Lung (tissue), 12 donors: ENCODE data around the gene CLDN34. TPM values are rescaled to one million over a fixed set of nuclear protein-coding genes. Genes with fewer than 3 reads are reported as not detected.

ENCODE experiments used
- ATAC-seq: fragments of 200-7000 bp; cut with Tn5 transposase; one replicate; pipeline ENCODE4 v1.9.1; 2020; ENCODE audit warnings: moderate number of reproducible peaks; ENCODE audit not compliant: insufficient read depth, low FRiP score
- DNase-seq, 3 donors: peaks; one replicate each; pipeline ENCODE4 v3.0.0-alpha.2; 2013 to 2017
- H3K27ac ChIP-seq, 2 donors: one replicate each; pipeline ENCODE4 v1.5.1; 2013; ENCODE audit warnings: mild to moderate bottlenecking in 2 of 2, moderate library complexity in 2 of 2, control low read depth in 1 of 2, inconsistent platforms in 1 of 2, low read depth in 1 of 2, low read length in 1 of 2
- H3K27me3 ChIP-seq, 3 donors: one replicate each; pipeline ENCODE4 v1.5.1; 2013; ENCODE audit warnings: low read length in 2 of 3; ENCODE audit not compliant: control insufficient read depth in 3 of 3, insufficient read depth in 3 of 3
- H3K36me3 ChIP-seq, 4 donors: one replicate each; pipeline ENCODE4 v1.5.1; 2013; ENCODE audit warnings: low read length in 4 of 4, mild to moderate bottlenecking in 1 of 4, moderate library complexity in 1 of 4; ENCODE audit not compliant: control insufficient read depth in 4 of 4, insufficient read depth in 4 of 4
- H3K4me1 ChIP-seq, 5 donors: one replicate each; pipeline ENCODE4 v1.5.1; 2013; ENCODE audit warnings: low read length in 5 of 5, mild to moderate bottlenecking in 2 of 5, moderate library complexity in 1 of 5; ENCODE audit not compliant: control insufficient read depth in 5 of 5, insufficient read depth in 5 of 5
- H3K4me3 ChIP-seq: one replicate; pipeline ENCODE4 v1.5.1; 2013; ENCODE audit warnings: mild to moderate bottlenecking, control low read depth, moderate library complexity
- H3K9ac ChIP-seq, 2 donors: one replicate each; pipeline ENCODE4 v1.5.1; 2013; ENCODE audit warnings: low read length in 2 of 2, control low read depth in 1 of 2; ENCODE audit not compliant: insufficient read depth in 1 of 2
- H3K9me3 ChIP-seq, 4 donors: one replicate each; pipeline ENCODE4 v1.5.1; 2013; ENCODE audit warnings: low read length in 3 of 4, mild to moderate bottlenecking in 1 of 4, moderate library complexity in 1 of 4; ENCODE audit not compliant: control insufficient read depth in 4 of 4, insufficient read depth in 3 of 4
- CTCF ChIP-seq: IDR thresholded peaks from 2 replicates; pipeline ENCODE4 v1.5.1; 2012; ENCODE audit warnings: mild to moderate bottlenecking; ENCODE audit errors: control extremely low read depth, extremely low read depth
- WGBS, 2 donors: extraction: QIAGEN DNeasy Blood & Tissue Kit; methylation state at CpG; one replicate each; pipeline ENCODE4 v1.1.7; 2013; 5-methylcytosine and 5-hydroxymethylcytosine counted together
- polyA plus RNA-seq, 2 donors: library from polyadenylated mRNA; stranded (reverse); fragments of 200-250 nt; gene quantifications; one replicate each; pipeline ENCODE4 v1.2.1, GENCODE V29; 2013
- total RNA-seq, 2 donors: library from RNA; depleted of rRNA in 1 of 2; stranded (reverse); fragments of >200 nt in 1 of 2; gene quantifications; one replicate each; pipeline ENCODE4 v1.2.1, GENCODE V29; 2014 to 2021
- donor health status: control.
- donor health status: control.
- donor health status: Bipolar disorder and iron deficiency.
- donor health status: healthy.
- donor health status: DM: yes; HTN: yes; CAD: no.

CLDN34 gene
- total and polyA plus RNA-seq, 4 donors: 0.18 to 1.3 (median 0.34) TPM; not detected in 1

DNA sequence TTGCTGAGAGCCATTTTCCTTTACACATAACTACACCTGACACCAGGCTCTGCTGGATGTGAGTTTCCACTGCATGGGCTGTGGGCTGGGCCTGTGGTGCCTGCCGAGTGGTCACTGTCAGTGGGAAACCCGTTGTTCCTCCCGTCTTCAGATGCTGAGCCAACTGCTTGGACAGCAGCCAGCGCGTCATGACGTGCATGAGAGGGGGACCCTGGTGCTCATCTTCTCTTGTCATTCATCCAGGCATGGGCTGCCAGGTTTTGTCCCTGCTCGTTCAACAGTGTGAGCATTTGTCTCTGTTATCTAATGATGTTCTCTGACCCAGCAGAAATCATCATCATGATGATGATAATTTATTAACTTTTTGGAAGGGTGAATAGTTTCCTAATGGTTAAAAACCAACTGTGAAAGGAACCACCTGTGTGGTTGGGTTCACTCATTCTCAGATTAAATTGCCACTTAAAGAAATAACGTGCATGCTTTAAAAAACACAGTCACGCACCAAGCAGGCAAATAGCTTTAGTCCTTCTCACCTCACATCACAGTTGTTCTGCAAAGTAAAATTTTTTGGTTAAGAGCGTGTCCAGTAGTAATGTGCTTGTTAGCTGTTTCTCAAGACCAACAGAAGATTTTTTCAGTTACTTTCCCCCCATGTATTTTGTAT lies 19.9 kb upstream of the CLDN34 start:
- Histone ChIP-seq H3K4me3 (no peak overlapping the region), H3K4me1 (no peaks in the 10 kb centered on the region), H3K9ac (no peak overlapping the region), H3K9me3 (peaks cover 0 to 3% (median 0%) of the 10 kb centered on the region in 4 donors), H3K36me3 (peaks cover 0 to 9% (median under 1%) of the 10 kb centered on the region in 4 donors), H3K27me3 (peaks cover 0 to 5% (median 2%) of the 10 kb centered on the region in 3 donors), H3K27ac (no peak overlapping the region)
- DNase-seq (peak in 1 of 3 donors; percentile 11), ATAC-seq (no peak)
- WGBS, 2 donors: 71% methylated on average over 8 to 10 of the region's 10 CpGs
- no peak for TF ChIP-seq CTCF

- peaks cover 0 to 7% (median under 1%) of the 10 kb centered on the region in 4 donors for H3K36me3 ChIP-seq
- WGBS, 2 donors: 80 to 81% methylated on average over 9 of the region's 9 CpGs
Measured at GRCh38 chrX:9948406-9948805, 18.8 kb upstream of the CLDN34 start.

DNA sequence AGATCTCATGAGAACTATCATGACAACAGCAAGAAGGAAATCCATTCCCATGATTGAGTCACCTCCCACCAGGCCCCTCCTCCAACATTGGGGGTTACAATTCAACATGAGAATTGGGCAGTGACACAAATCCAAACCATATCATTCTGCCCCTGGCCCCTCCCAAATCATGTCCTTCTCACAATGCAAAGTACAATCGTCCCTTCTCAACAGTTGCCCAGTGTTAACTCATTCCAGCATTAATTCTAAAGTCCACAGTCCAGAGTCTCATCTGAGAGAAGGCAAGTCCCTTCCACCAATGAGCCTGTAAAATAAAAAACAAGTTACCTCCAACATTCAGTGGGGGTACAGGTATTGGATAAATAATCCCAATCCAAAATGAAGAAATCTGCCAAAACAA lies 14.9 kb upstream of the CLDN34 start:
- H3K4me3 ChIP-seq: no peak overlapping the region
- H3K27me3 ChIP-seq: peaks cover 0 to 5% (median 2%) of the 10 kb centered on the region in 3 donors
- H3K4me1 ChIP-seq: no peaks in the 10 kb centered on the region
- no peak for TF ChIP-seq CTCF
- no peak overlapping the region for H3K9ac ChIP-seq
- 59 to 67% methylated on average over 1 of the region's 1 CpG for WGBS, 2 donors
- no peak overlapping the region for H3K27ac ChIP-seq
- peaks cover 0 to 12% (median 1%) of the 10 kb centered on the region in 4 donors for H3K9me3 ChIP-seq
- DNase-seq: no peak
- H3K36me3 ChIP-seq: peaks cover 0 to 3% (median 0%) of the 10 kb centered on the region in 4 donors
- ATAC-seq: no peak

More at GRCh38 chrX:9948406-9948805, 18.8 kb upstream of the CLDN34 start:
- Histone ChIP-seq H3K27me3 (peaks cover 0 to 5% (median 2%) of the 10 kb centered on the region in 3 donors), H3K9me3 (peaks cover 0 to 10% (median 1%) of the 10 kb centered on the region in 4 donors), H3K9ac (no peak overlapping the region), H3K4me3 (no peak overlapping the region), H3K4me1 (no peaks in the 10 kb centered on the region), H3K27ac (no peak overlapping the region)
- TF ChIP-seq CTCF: no peak
- DNase-seq (peak; percentile 27 to 44 (median 32)), ATAC-seq (no peak)
